Measurements from ENCODE around the gene ZFYVE28.

The ZFYVE28 gene

GRCh38 chr4:2332201-2332975 lies 86.1 kb downstream of the ZFYVE28 start:
- no peak for DNase-seq (ENCODE audit: low read depth)

- no peak for DNase-seq (ENCODE audit: low read depth)
Measured at GRCh38 chr4:2331519-2332200, 86.8 kb downstream of the ZFYVE28 start.

- DNase-seq (ENCODE audit: low read depth): no peak
Measured at GRCh38 chr4:2331043-2331420, 87.4 kb downstream of the ZFYVE28 start.

- DNase-seq (ENCODE audit: low read depth): peak; percentile 75
Measured at GRCh38 chr4:2330091-2331042, 88.1 kb downstream of the ZFYVE28 start.

- DNase-seq (ENCODE audit: low read depth): no peak
Measured at GRCh38 chr4:2327579-2327978, 90.9 kb downstream of the ZFYVE28 start.

GRCh38 chr4:2324891-2325290 lies 93.6 kb downstream of the ZFYVE28 start:
- peak; percentile 64 for DNase-seq (ENCODE audit: low read depth)

- DNase-seq (ENCODE audit: low read depth): peak; percentile 70
Measured at GRCh38 chr4:2322841-2323240, 95.6 kb downstream of the ZFYVE28 start.

GRCh38 chr4:2322227-2322626 lies 96.2 kb downstream of the ZFYVE28 start:
- DNase-seq (ENCODE audit: low read depth): no peak

GRCh38 chr4:2321279-2322196 lies 96.9 kb downstream of the ZFYVE28 start:
- DNase-seq (ENCODE audit: low read depth): no peak

- DNase-seq (ENCODE audit: low read depth): no peak
Measured at GRCh38 chr4:2320746-2321145, 97.7 kb downstream of the ZFYVE28 start.

- no peak for DNase-seq (ENCODE audit: low read depth)
Measured at GRCh38 chr4:2320152-2320551, 98.3 kb downstream of the ZFYVE28 start.

GRCh38 chr4:2318885-2319284 lies 99.6 kb downstream of the ZFYVE28 start:
- no peak for DNase-seq (ENCODE audit: low read depth)

GRCh38 chr4:2318476-2318875 lies 100.0 kb downstream of the ZFYVE28 start:
- no peak for DNase-seq (ENCODE audit: low read depth)

GRCh38 chr4:2313366-2313765 lies 105.1 kb downstream of the ZFYVE28 start:
- DNase-seq (ENCODE audit: low read depth): no peak

- DNase-seq (ENCODE audit: low read depth): no peak
Measured at GRCh38 chr4:2306773-2307410, 111.6 kb downstream of the ZFYVE28 start.

- DNase-seq (ENCODE audit: low read depth): no peak
Measured at GRCh38 chr4:2305766-2306501, 112.5 kb downstream of the ZFYVE28 start.

- no peak for DNase-seq (ENCODE audit: low read depth)
Measured at GRCh38 chr4:2304877-2305561, 113.4 kb downstream of the ZFYVE28 start.

- no peak for DNase-seq (ENCODE audit: low read depth)
Measured at GRCh38 chr4:2304321-2304876, 114.0 kb downstream of the ZFYVE28 start.

GRCh38 chr4:2303686-2304320 lies 114.6 kb downstream of the ZFYVE28 start:
- DNase-seq (ENCODE audit: low read depth): no peak
